Measurements from ENCODE around the gene LLGL2. TPM values are rescaled to one million over a fixed set of nuclear protein-coding genes. Genes with fewer than 3 reads are reported as not detected.
"Not testable (repeated sequence)": the region's sequence is repeated elsewhere in the genome, so short reads cannot be mapped to it uniquely, and the experiment has no call there.

LLGL2 gene
- polyA plus RNA-seq, 6 donors from 2014 or later = 6.1 to 14.4 (median 10.4) TPM

- H3K4me3 Mint-ChIP-seq = peak overlapping the region; percentile 12 to 85 (median 72)
- no peaks in the 10 kb centered on the region for H3K27me3 Mint-ChIP-seq
- peaks cover 19 to 28% (median 22%) of the 10 kb centered on the region in 3 donors for H3K4me1 Mint-ChIP-seq
- H3K36me3 Mint-ChIP-seq = no peaks in the 10 kb centered on the region
- peak; percentile 80 for DNase-seq
- no peaks in the 10 kb centered on the region for H3K9me3 Mint-ChIP-seq
- peak; percentile 96 to 98 for ATAC-seq (ENCODE audit: low read depth in 2 of 2)
- peak overlapping the region; percentile 85 to 99 (median 97) for H3K27ac Mint-ChIP-seq
Measured at GRCh38 chr17:75571197-75571884, 45.8 kb downstream of the LLGL2 start.

- DNase-seq (no peak), ATAC-seq (ENCODE audit: low read depth in 2 of 2) (no peak)
- peaks cover 14 to 23% (median 17%) of the 10 kb centered on the region in 3 donors for H3K4me1 Mint-ChIP-seq
- no peak overlapping the region for H3K4me3 Mint-ChIP-seq
- H3K27ac Mint-ChIP-seq = peak overlapping the region in 3 of 6 donors; percentile 82 to 97 (median 96)
- no peaks in the 10 kb centered on the region for H3K9me3 Mint-ChIP-seq
- no peaks in the 10 kb centered on the region for H3K36me3 Mint-ChIP-seq
- no peaks in the 10 kb centered on the region for H3K27me3 Mint-ChIP-seq
Measured at GRCh38 chr17:75571885-75572215, 46.4 kb downstream of the LLGL2 start.

GRCh38 chr17:75572713-75573539, 47.4 kb downstream of the LLGL2 start:
- no peaks in the 10 kb centered on the region for H3K36me3 Mint-ChIP-seq
- H3K9me3 Mint-ChIP-seq = no peaks in the 10 kb centered on the region
- H3K4me3 Mint-ChIP-seq = no peak overlapping the region
- H3K27me3 Mint-ChIP-seq = no peaks in the 10 kb centered on the region
- H3K27ac Mint-ChIP-seq = peak overlapping the region in 1 of 6 donors; percentile 78
- DNase-seq (no peak), ATAC-seq (ENCODE audit: low read depth in 2 of 2) (no peak)
- H3K4me1 Mint-ChIP-seq = peaks cover 11 to 20% (median 11%) of the 10 kb centered on the region in 3 donors

- H3K4me3 Mint-ChIP-seq = no peak overlapping the region
- no peak for ATAC-seq (ENCODE audit: low read depth in 2 of 2)
- DNase-seq = no peak
- no peaks in the 10 kb centered on the region for H3K27me3 Mint-ChIP-seq
- peaks cover 11 to 20% (median 11%) of the 10 kb centered on the region in 3 donors for H3K4me1 Mint-ChIP-seq
- H3K36me3 Mint-ChIP-seq = no peaks in the 10 kb centered on the region
- H3K27ac Mint-ChIP-seq = no peak overlapping the region
- H3K9me3 Mint-ChIP-seq = no peaks in the 10 kb centered on the region
Measured at GRCh38 chr17:75573540-75573957, 48.1 kb downstream of the LLGL2 start.

GRCh38 chr17:75573994-75574393, 48.5 kb downstream of the LLGL2 start:
- peaks cover 11 to 20% (median 11%) of the 10 kb centered on the region in 3 donors for H3K4me1 Mint-ChIP-seq
- no peak for DNase-seq
- H3K36me3 Mint-ChIP-seq = no peaks in the 10 kb centered on the region
- H3K27ac Mint-ChIP-seq = no peak overlapping the region
- no peak overlapping the region for H3K4me3 Mint-ChIP-seq
- H3K9me3 Mint-ChIP-seq = peaks cover 0 to 2% (median 0%) of the 10 kb centered on the region in 7 donors
- ATAC-seq (ENCODE audit: low read depth in 2 of 2) = no peak
- no peaks in the 10 kb centered on the region for H3K27me3 Mint-ChIP-seq

- no peak for DNase-seq
- no peaks in the 10 kb centered on the region for H3K36me3 Mint-ChIP-seq
- peaks cover 11 to 20% (median 11%) of the 10 kb centered on the region in 3 donors for H3K4me1 Mint-ChIP-seq
- ATAC-seq (ENCODE audit: low read depth in 2 of 2) = no peak
- no peaks in the 10 kb centered on the region for H3K27me3 Mint-ChIP-seq
- no peak overlapping the region for H3K4me3 Mint-ChIP-seq
- H3K27ac Mint-ChIP-seq = no peak overlapping the region
- peaks cover 0 to 2% (median 0%) of the 10 kb centered on the region in 7 donors for H3K9me3 Mint-ChIP-seq
Measured at GRCh38 chr17:75574404-75575036, 49.0 kb downstream of the LLGL2 start.

GRCh38 chr17:75575197-75575596, 49.7 kb downstream of the LLGL2 start:
- no peaks in the 10 kb centered on the region for H3K36me3 Mint-ChIP-seq
- H3K27ac Mint-ChIP-seq = no peak overlapping the region
- H3K4me1 Mint-ChIP-seq = peaks cover 11 to 19% (median 11%) of the 10 kb centered on the region in 3 donors
- no peaks in the 10 kb centered on the region for H3K27me3 Mint-ChIP-seq
- peaks cover 0 to 2% (median 0%) of the 10 kb centered on the region in 7 donors for H3K9me3 Mint-ChIP-seq
- no peak for ATAC-seq (ENCODE audit: low read depth in 2 of 2)
- DNase-seq = no peak
- H3K4me3 Mint-ChIP-seq = no peak overlapping the region

- no peak for DNase-seq
- ATAC-seq (ENCODE audit: low read depth in 2 of 2) = no peak
- Mint-ChIP-seq H3K4me1 (peaks cover 8 to 14% (median 9%) of the 10 kb centered on the region in 3 donors), H3K36me3 (no peaks in the 10 kb centered on the region), H3K4me3 (no peak overlapping the region), H3K27me3 (peaks cover 0 to 4% (median 0%) of the 10 kb centered on the region in 3 donors), H3K27ac (no peak overlapping the region), H3K9me3 (peaks cover 0 to 2% (median 0%) of the 10 kb centered on the region in 7 donors)
Measured at GRCh38 chr17:75575728-75576127, 50.2 kb downstream of the LLGL2 start.

- DNase-seq (no peak), ATAC-seq (ENCODE audit: low read depth in 2 of 2) (no peak)
- Mint-ChIP-seq H3K27me3 (peaks cover 0 to 10% (median 4%) of the 10 kb centered on the region in 3 donors), H3K27ac (peak overlapping the region in 1 of 6 donors; percentile 10), H3K9me3 (peaks cover 0 to 5% (median 2%) of the 10 kb centered on the region in 7 donors), H3K4me1 (peaks cover under 1 to 10% (median 5%) of the 10 kb centered on the region in 3 donors), H3K36me3 (no peaks in the 10 kb centered on the region), H3K4me3 (no peak overlapping the region)
Measured at GRCh38 chr17:75576661-75577060, 51.2 kb downstream of the LLGL2 start.

GRCh38 chr17:75581121-75581725, 55.7 kb downstream of the LLGL2 start:
- ATAC-seq (ENCODE audit: low read depth in 2 of 2) = not testable (repeated sequence)

GRCh38 chr17:75583197-75583596, 57.7 kb downstream of the LLGL2 start:
- H3K27me3 Mint-ChIP-seq; ATAC-seq (ENCODE audit: low read depth in 2 of 2): not testable (repeated sequence)
- peak overlapping the region in 1 of 8 donors; percentile 56 for H3K4me3 Mint-ChIP-seq

More at GRCh38 chr17:75581121-75581725, 55.7 kb downstream of the LLGL2 start:
- Mint-ChIP-seq H3K4me1 (peaks cover 0 to 11% (median 0%) of the 10 kb centered on the region in 3 donors), H3K4me3 (peak overlapping the region; percentile 10 to 84 (median 64)), H3K27ac (peak overlapping the region in 1 of 6 donors; percentile 47)
- not testable (repeated sequence) for DNase-seq, H3K36me3 Mint-ChIP-seq, H3K27me3 Mint-ChIP-seq, H3K9me3 Mint-ChIP-seq

GRCh38 chr17:75584849-75585175, 59.3 kb downstream of the LLGL2 start:
- H3K27me3 Mint-ChIP-seq = peaks cover 0 to 10% (median 4%) of the 10 kb centered on the region in 3 donors

More at GRCh38 chr17:75583197-75583596, 57.7 kb downstream of the LLGL2 start:
- H3K36me3 Mint-ChIP-seq, H3K27ac Mint-ChIP-seq, H3K9me3 Mint-ChIP-seq, DNase-seq: not testable (repeated sequence)
- H3K4me1 Mint-ChIP-seq = peaks cover 0 to 15% (median 8%) of the 10 kb centered on the region in 3 donors

More at GRCh38 chr17:75584849-75585175, 59.3 kb downstream of the LLGL2 start:
- peak overlapping the region in 1 of 8 donors; percentile 80 for H3K4me3 Mint-ChIP-seq
- ATAC-seq (ENCODE audit: low read depth in 2 of 2) = no peak
- DNase-seq = no peak
- H3K4me1 Mint-ChIP-seq = peaks cover 0 to 15% (median 8%) of the 10 kb centered on the region in 3 donors
- H3K9me3 Mint-ChIP-seq = peaks cover 0 to 5% (median 0%) of the 10 kb centered on the region in 7 donors
- H3K27ac Mint-ChIP-seq = no peak overlapping the region
- no peaks in the 10 kb centered on the region for H3K36me3 Mint-ChIP-seq

Data from naive B cell (primary cell).